ENCODE results near the gene DAND5.

The DAND5 gene

DNA sequence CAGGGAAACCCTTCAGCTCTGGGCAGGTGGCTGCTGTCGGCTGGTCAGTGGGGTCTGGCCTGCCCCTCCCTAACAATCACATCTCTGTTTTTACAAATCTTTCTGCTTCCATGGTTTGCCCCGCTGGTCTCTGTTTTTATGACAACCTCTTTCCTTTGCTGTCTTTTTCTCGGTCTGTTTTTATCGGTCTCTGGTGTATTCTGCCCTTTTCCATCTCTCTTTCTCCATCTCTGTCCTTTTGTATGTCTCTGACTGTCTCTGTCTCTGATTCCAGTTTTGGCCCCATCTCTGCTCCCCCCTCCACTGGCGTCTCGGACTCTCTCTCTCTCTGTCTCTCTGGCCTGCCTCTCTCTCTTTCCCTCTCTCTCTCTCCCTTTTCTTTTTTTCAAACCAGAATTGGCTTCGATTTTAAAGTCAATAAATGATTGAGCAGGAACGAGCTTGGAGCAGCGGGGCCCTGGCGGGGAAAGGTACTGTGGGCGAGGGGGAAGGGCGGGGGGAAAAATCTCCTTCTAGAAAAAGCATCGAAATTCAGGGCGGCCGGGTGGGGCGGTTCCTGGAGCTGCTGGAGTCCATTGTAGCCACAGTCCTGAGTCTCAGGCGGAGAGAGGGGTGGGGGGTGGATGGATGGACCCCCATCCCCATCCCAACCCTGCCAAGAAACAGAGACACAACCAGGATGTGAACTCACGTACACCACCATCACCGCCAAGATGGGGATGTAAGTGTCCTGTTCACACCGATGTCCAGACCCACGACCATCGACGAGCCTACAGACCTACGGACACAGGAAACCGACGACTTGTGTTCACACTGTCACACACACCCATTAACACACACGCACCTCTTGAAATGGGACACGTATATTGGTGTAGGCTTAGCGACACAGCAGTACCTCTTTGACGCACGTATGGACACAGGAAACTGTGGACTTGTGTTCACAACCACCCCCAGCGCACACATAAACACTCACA, 28.9 kb downstream of the DAND5 start:
- Histone ChIP-seq H3K4me3 (ENCODE audit: low read depth in 1 of 2, low read length in 1 of 2) (no peak overlapping the region), H3K4me1 (ENCODE audit: control insufficient read depth in 1 of 2, insufficient read depth in 1 of 2, low read depth in 1 of 2, low read length in 1 of 2) (peaks cover 9 to 15% of the 10 kb centered on the region in 2 experiments), H3K27ac (no peak overlapping the region)

GRCh38 chr19:13001166-13001501, 31.8 kb downstream of the DAND5 start:
- Histone ChIP-seq H3K27me3 (peaks cover 28% of the 10 kb centered on the region), H3K36me3 (no peaks in the 10 kb centered on the region), H3K4me3 (ENCODE audit: low read depth in 1 of 2, low read length in 1 of 2) (no peak overlapping the region), H3K27ac (no peak overlapping the region), H3K9me3 (no peaks in the 10 kb centered on the region), H3K4me1 (ENCODE audit: control insufficient read depth in 1 of 2, insufficient read depth in 1 of 2, low read depth in 1 of 2, low read length in 1 of 2) (peaks cover 2 to 6% of the 10 kb centered on the region in 2 experiments)
- TF ChIP-seq, protein P1, sequence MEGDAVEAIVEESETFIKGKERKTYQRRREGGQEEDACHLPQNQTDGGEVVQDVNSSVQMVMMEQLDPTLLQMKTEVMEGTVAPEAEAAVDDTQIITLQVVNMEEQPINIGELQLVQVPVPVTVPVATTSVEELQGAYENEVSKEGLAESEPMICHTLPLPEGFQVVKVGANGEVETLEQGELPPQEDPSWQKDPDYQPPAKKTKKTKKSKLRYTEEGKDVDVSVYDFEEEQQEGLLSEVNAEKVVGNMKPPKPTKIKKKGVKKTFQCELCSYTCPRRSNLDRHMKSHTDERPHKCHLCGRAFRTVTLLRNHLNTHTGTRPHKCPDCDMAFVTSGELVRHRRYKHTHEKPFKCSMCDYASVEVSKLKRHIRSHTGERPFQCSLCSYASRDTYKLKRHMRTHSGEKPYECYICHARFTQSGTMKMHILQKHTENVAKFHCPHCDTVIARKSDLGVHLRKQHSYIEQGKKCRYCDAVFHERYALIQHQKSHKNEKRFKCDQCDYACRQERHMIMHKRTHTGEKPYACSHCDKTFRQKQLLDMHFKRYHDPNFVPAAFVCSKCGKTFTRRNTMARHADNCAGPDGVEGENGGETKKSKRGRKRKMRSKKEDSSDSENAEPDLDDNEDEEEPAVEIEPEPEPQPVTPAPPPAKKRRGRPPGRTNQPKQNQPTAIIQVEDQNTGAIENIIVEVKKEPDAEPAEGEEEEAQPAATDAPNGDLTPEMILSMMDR (IDR thresholded peaks at IDR 0.05), result no peak

More for the DNA sequence above, 28.9 kb downstream of the DAND5 start:
- Histone ChIP-seq H3K27me3 (peaks cover 52% of the 10 kb centered on the region), H3K9me3 (no peaks in the 10 kb centered on the region), H3K36me3 (no peaks in the 10 kb centered on the region)
- TF ChIP-seq, protein P1 (IDR thresholded peaks at IDR 0.05), result no peak

- no peaks in the 10 kb centered on the region for H3K9me3 ChIP-seq
- no peaks in the 10 kb centered on the region for H3K36me3 ChIP-seq
- peaks cover 0 to 1% of the 10 kb centered on the region in 2 experiments for H3K4me1 ChIP-seq (ENCODE audit: control insufficient read depth in 1 of 2, insufficient read depth in 1 of 2, low read depth in 1 of 2, low read length in 1 of 2)
- TF ChIP-seq, protein P1 (IDR thresholded peaks at IDR 0.05), result no peak
- no peak overlapping the region for H3K4me3 ChIP-seq (ENCODE audit: low read depth in 1 of 2, low read length in 1 of 2)
- H3K27me3 ChIP-seq, result peaks cover 22% of the 10 kb centered on the region
- no peak overlapping the region for H3K27ac ChIP-seq
These were observed 32.3 kb downstream of the DAND5 start for GRCh38 chr19:13001502-13002165.

DNA sequence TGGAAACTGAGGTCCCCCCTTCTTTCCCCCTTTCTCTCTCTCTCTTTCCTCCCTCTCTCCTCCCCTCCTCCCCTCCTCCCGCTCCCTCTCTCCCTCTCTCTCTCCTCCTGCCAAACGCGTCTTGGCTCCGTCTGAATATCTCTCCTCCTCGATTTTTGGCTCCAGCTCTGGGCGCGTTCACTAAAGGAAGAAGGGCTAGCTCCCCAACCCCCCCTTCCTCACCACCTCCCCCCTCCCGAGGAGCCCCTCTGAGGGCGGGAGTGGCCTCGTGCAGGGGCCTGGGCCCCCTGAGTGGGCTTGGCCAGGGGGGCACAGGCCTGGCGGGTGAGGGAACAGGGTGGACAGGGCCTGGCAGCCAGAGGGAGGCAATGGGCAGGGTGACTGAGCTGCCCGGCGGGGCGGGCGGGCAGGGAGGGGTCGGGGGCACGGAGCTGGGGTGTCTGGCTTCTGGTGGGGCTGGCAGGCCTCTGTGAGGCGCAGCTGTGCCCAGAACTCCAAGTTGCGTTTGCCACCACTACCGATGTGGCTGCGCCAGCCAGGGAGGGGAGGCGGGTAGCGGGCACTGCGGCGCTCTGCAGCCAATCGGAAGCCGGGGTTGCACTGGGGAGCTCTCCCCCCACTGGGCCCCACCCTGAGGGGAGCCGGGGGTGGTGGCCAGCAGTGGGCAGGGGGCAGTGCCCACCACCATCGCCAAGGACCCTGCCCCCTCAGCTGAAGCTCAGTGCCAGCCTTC, 33.0 kb downstream of the DAND5 start:
- TF ChIP-seq, protein P1 (IDR thresholded peaks at IDR 0.05), result no peak
- H3K36me3 ChIP-seq, result no peaks in the 10 kb centered on the region
- H3K27ac ChIP-seq, result no peak overlapping the region
- no peaks in the 10 kb centered on the region for H3K9me3 ChIP-seq
- peaks cover 16% of the 10 kb centered on the region for H3K27me3 ChIP-seq
- no peaks in the 10 kb centered on the region for H3K4me1 ChIP-seq (ENCODE audit: control insufficient read depth in 1 of 2, insufficient read depth in 1 of 2, low read depth in 1 of 2, low read length in 1 of 2)
- no peak overlapping the region for H3K4me3 ChIP-seq (ENCODE audit: low read depth in 1 of 2, low read length in 1 of 2)

GRCh38 chr19:13003081-13003480, 33.7 kb downstream of the DAND5 start:
- Histone ChIP-seq H3K4me3 (ENCODE audit: low read depth in 1 of 2, low read length in 1 of 2) (no peak overlapping the region), H3K27ac (no peak overlapping the region), H3K4me1 (ENCODE audit: control insufficient read depth in 1 of 2, insufficient read depth in 1 of 2, low read depth in 1 of 2, low read length in 1 of 2) (no peaks in the 10 kb centered on the region), H3K36me3 (no peaks in the 10 kb centered on the region), H3K9me3 (no peaks in the 10 kb centered on the region), H3K27me3 (peaks cover 16% of the 10 kb centered on the region)
- TF ChIP-seq, protein P1 (IDR thresholded peaks at IDR 0.05), result no peak

Data from neutrophil (primary cell).